ENCODE data around the gene LSM2.
"Not testable (repeated sequence)": the region's sequence is repeated elsewhere in the genome, so short reads cannot be mapped to it uniquely, and the experiment has no call there.

LSM2 gene

GRCh38 chr6:31795616-31796298 lies 11.0 kb downstream of the LSM2 start, which contains the start of gene VARS1:
Gene VARS1 (minus strand): TSS chr6:31795752. CDS start chr6:31795217, 535 bp downstream.
- peak; percentile 97 for DNase-seq

- no peak for DNase-seq
Observed at GRCh38 chr6:31794866-31795615, 11.7 kb downstream of the LSM2 start.

GRCh38 chr6:31794294-31794865 lies 12.4 kb downstream of the LSM2 start:
- DNase-seq, result peak; percentile 64

- not testable (repeated sequence) for DNase-seq
Observed at GRCh38 chr6:31793927-31794245, 12.9 kb downstream of the LSM2 start.

GRCh38 chr6:31792761-31793171 lies 14.0 kb downstream of the LSM2 start:
- DNase-seq, result peak; percentile 41

DNA sequence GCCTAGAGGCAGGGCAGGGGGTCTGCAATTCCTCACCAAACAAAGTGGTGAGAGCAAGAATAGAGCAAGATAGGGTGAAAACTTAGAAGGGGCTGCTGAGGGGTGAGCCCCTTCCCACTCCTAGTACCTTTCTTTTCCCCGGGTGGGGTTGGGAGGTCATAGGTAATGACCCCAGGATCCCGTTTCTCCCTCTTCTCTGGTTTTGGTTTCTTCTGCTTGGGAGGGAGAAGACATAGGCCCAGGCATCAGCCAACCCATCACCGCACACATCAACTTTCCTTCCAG lies 14.7 kb downstream of the LSM2 start:
- no peak for DNase-seq

- peak; percentile 84 for DNase-seq
Observed at GRCh38 chr6:31791324-31792089, 15.3 kb downstream of the LSM2 start.

DNA sequence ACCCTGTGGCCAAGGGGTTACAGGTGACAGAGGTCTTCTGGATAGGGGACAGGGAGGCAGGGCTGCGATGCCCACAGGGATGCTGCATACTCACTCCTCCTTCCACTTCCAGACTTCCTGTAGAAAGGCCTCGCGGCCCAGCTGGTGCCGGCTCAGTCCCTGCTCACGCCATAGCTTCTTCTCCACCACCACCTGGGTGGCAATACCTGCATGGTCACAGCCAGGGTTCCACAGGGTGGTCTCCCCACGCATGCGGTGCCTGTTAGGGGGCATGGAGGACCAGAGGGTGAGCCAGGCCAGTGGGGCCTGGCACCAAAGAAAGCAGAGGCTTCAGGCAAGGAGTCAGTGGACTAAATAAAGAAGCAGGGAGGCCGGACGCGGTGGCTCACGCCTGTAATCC lies 21.3 kb downstream of the LSM2 start:
- DNase-seq, result no peak

DNA sequence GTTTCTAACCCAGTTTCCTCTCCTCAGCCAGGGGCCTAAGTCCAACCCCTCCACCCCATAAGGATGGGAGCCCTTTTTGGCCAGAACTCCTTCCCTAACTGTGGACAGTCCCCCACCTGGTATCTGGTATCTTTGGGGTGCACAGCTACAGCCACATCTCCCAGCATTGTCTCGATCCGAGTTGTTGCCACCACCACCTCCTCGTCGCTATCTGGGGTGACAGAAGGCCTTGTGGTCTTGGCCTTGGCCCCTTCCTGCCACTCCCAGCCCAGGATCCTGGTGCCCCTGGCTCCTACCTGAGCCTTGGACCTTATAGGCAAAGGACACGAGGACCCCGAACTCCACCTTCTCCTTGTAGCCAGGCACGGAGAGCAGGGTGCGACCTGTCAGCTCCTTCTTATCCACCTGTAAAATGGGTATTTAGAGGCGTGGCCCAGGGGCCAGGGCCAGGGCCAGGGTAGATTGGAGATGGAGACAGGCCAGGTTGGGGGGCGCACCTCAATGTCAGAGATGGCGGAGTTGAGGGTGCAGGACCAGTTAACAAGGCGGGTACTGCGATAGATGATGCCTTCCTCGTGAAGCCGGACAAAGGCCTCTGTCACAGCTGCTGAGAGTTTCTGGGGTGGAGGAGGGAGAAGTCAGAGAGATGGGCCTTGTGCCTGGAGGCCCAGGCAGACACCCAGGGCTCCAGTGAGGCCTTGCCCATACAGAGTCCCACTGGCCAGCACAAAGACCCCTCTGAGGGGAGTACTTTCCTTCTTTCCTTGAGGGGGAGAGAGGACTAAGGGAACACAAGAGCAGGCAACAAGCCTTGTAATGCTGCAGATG lies 22.5 kb downstream of the LSM2 start:
- DNase-seq, result peak; percentile 48

DNA sequence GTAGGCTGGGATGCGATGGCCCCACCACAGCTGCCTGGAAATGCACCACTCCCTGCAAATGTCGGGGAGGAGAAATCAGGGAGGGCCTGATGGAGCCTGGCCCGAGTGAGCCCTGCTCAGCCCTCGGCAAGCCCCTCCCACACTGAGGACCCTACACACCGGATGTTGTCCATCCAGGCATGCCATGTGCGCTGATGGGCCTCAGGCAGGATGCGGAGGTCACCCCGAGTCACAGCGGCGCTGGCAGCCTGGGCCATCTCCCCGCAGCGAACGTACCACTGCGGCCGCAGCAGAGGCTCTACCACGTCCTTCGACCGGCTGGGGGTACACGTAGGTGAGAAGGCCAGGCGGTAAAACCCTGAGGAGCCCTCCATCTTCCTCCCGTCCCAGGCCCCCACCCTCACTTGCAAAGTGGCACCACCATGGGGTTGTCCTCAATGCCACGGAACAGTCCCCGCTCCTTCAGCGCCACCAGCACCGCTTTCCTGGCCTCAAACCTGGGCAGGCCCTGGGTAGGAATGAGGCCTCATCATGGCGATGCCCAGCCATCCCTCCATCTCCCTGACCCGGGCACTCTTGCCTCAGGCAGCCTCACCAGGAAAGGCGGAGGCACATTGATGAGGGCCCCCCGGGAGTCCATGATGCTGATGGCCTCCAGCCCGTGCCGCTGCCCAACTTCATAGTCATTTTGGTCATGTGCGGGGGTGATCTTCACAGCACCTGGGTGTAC lies 24.5 kb downstream of the LSM2 start:
- no peak for DNase-seq

DNA sequence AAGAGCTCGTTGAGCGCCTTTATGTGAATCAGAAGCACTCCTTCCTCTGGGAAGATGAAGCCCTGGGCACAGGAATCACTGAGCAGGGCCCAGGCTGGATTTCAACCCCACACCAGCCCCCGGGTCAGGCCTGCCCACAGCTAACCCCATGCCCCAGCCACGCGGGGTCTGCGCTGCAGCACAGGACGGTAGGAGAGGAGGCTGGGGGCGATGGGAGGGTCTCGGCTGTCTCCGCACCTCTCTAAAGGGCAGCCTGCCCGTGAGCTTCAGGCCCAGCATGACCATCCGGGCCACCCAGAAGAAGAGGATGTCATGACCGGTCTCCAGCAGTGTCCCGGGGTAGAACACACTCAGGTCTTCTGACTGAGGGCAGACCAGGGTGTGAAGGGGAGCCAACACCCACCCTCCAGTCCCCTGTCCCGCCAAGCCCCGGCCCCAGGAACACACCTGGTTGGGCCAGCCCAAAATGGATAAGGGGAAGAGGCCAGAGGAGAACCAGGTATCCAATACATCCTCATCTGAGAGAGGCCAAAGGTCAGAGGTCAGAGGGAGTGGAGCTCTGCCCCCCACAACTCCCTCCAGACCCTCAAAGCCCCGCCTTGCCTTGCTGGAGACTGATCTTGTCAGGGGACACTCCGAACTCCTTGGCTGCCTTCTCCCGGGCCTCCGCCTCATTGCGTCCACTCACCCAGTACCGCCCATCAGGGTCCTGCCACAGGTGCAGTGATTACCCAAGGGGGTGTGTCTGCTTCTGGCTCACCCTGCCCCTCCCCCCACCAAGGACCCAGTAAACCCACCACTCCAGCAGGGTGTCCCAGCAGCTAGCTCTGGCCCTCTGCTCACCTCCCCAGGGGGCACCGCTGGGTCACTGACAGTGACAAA lies 25.3 kb downstream of the LSM2 start:
- no peak for DNase-seq

- no peak for DNase-seq
Observed at GRCh38 chr6:31780507-31781243, 26.1 kb downstream of the LSM2 start.

- no peak for DNase-seq
Observed at GRCh38 chr6:31779908-31780307, 26.9 kb downstream of the LSM2 start.

- no peak for DNase-seq
Observed at GRCh38 chr6:31778999-31779885, 27.5 kb downstream of the LSM2 start.

DNA sequence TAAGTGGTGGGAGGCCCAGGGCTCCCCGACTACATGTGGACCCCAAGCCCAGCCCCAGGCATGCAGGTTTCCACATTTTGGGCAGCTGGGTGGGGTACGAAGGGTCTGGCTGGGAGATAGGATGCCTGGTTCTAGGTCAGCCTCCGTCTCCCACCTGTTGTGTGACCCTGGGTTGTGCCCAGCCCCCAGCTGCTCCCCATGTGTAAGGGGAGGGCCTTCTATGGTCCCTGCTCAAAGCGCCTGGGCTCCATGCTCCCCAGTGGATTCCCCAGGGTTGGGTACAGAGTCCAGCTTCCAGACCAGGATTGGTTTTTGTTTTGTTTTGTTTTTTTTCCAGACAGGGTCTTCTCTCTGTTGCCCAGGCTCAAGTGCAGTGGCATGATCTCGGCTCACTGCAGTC lies 28.6 kb downstream of the LSM2 start:
- DNase-seq, result no peak

GRCh38 chr6:31777667-31778050 lies 29.1 kb downstream of the LSM2 start:
- DNase-seq, result no peak

GRCh38 chr6:31776989-31777666 lies 29.6 kb downstream of the LSM2 start, which contains the start of gene VWA7:
Gene VWA7 (minus strand): TSS chr6:31777328. CDS start chr6:31776779, 549 bp downstream.
- peak; percentile 91 for DNase-seq

DNA sequence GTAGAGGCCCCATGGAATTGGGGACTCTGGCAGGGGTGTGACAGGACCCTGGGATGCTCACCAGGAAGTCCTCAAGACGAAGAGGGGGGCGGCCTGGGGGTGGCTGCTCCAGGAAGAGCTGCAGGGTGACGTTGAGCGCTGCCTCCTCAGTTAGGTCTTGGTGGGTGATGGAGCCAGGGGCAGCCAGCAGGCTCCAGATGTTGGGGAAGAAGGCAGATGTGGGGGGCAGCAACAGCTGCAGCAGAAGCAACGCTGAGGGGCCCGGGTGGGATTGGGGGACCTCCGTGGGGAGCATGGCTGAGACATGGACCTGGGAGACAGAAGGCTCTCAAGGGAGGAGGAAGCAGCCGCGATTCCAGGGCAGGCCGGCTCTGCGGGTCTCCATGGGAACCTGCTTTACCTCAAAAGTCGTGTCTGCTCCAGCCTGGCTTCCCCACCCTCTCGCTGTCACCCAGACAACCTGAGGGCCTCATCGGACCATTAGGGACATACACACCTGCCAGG lies 30.2 kb downstream of the LSM2 start:
- peak; percentile 54 for DNase-seq
